T-cell (primary cell): Measurements from ENCODE around the gene LRRC4C. TPM values are rescaled to one million over a fixed set of nuclear protein-coding genes. Genes with fewer than 3 reads are reported as not detected.

Experiments used
- ATAC-seq, 4 experiments: fragments of 200-7000 bp in 3 of 4; fragments of 150-1000 bp in 1 of 4; cut with Tn5 transposase; replicated peaks in 1 of 4; 1 replicate in 3 of 4; 2 replicates in 1 of 4; pipeline ENCODE4 v1.10.0; 2021; ENCODE audit warnings: moderate library complexity in 3 of 4, mild to moderate bottlenecking in 2 of 4, moderate number of reproducible peaks in 1 of 4
- CTCF ChIA-PET, 2 donors: fragments of 300-600 bp; sonication (Branson Sonifier 250); formaldehyde crosslinking; loops; one replicate each; lab custom pipeline; 2022; ENCODE audit warnings: antibody characterized with exemption in 2 of 2; lab: Charles Lee
- POLR2A ChIA-PET, 2 donors: fragments of 300-600 bp; sonication (Branson Sonifier 250); formaldehyde crosslinking; loops; one replicate each; lab custom pipeline; 2022; ENCODE audit warnings: antibody characterized with exemption in 2 of 2; lab: Charles Lee
- DNase-seq, 35 experiments: peaks; one replicate each; pipeline versions ENCODE4 v3.0.0 to v3.0.0-alpha.2; 2013 to 2023
- H3K27ac ChIP-seq: one replicate; pipeline ENCODE4 v1.5.1; 2013; ENCODE audit warnings: low read length
- H3K27me3 ChIP-seq, 2 experiments: replicated peaks in 1 of 2; 1 replicate in 1 of 2; 2 replicates in 1 of 2; pipeline versions ENCODE4 v1.6.1 to v1.7.0; 2013; ENCODE audit warnings: low read length in 1 of 2, mixed read lengths in 1 of 2; ENCODE audit not compliant: control insufficient read depth in 2 of 2, insufficient read depth in 2 of 2; ENCODE audit errors: extremely low read depth in 1 of 2
- H3K36me3 ChIP-seq, 2 donors: 1 replicate in 1 of 2; 2 replicates in 1 of 2; pipeline versions ENCODE4 v1.6.1 to v1.7.0; 2013; ENCODE audit warnings: low read length in 1 of 2; ENCODE audit not compliant: control insufficient read depth in 2 of 2, insufficient read depth in 1 of 2; ENCODE audit errors: extremely low read depth in 1 of 2
- H3K4me1 ChIP-seq, 2 experiments: 1 replicate in 1 of 2; 2 replicates in 1 of 2; pipeline versions ENCODE4 v1.6.1 to v1.7.0; 2013; ENCODE audit warnings: low read length in 2 of 2, mixed read lengths in 1 of 2; ENCODE audit not compliant: insufficient read depth in 2 of 2, control insufficient read depth in 1 of 2; ENCODE audit errors: extremely low read depth in 1 of 2
- H3K4me3 ChIP-seq, 2 donors: 1 replicate in 1 of 2; 2 replicates in 1 of 2; pipeline versions ENCODE4 v1.5.1 to v1.7.0; 2013; ENCODE audit warnings: mild to moderate bottlenecking in 2 of 2, low read length in 1 of 2, moderate library complexity in 1 of 2; ENCODE audit not compliant: control insufficient read depth in 1 of 2; ENCODE audit errors: extremely low read depth in 1 of 2
- H3K9me3 ChIP-seq: 2 replicates; pipeline ENCODE4 v1.7.0; 2013
- H3K27ac Mint-ChIP-seq, 2 donors: one replicate each; pipeline ENCODE4 v1.8.0; 2020 to 2021; ENCODE audit warnings: mild to moderate bottlenecking in 2 of 2, mixed read lengths in 2 of 2
- H3K27me3 Mint-ChIP-seq, 2 donors: one replicate each; pipeline ENCODE4 v1.8.0; 2021 to 2022; ENCODE audit warnings: mixed read lengths in 2 of 2
- H3K36me3 Mint-ChIP-seq: one replicate; pipeline ENCODE4 v1.8.0; 2021; ENCODE audit warnings: mixed read lengths
- H3K4me1 Mint-ChIP-seq, 3 donors: one replicate each; pipeline ENCODE4 v1.8.0; 2020 to 2022; ENCODE audit warnings: mixed read lengths in 3 of 3, mild to moderate bottlenecking in 1 of 3
- H3K4me3 Mint-ChIP-seq, 3 donors: one replicate each; pipeline ENCODE4 v1.8.0; 2020 to 2022; ENCODE audit warnings: mild to moderate bottlenecking in 3 of 3, mixed read lengths in 3 of 3, moderate library complexity in 3 of 3
- H3K9me3 Mint-ChIP-seq, 3 donors: one replicate each; pipeline ENCODE4 v1.8.0; 2020 to 2022; ENCODE audit warnings: mixed read lengths in 3 of 3
- WGBS: methylation state at CpG from one replicate; pipeline ENCODE4 v1.1.5; 2013; ENCODE audit warnings: missing lambda C conversion rate; ENCODE audit not compliant: insufficient coverage; 5-methylcytosine and 5-hydroxymethylcytosine counted together
- total RNA-seq, 35 experiments: library from RNA in 6 of 35; stranded (reverse) in 6 of 35; fragments of 120-200 nt in 1 of 35; gene quantifications; one replicate each; pipeline versions ENCODE4 v1.2.1 to v1.2.4 and lab custom pipeline; 2013 to 2026

Gene LRRC4C
- total RNA-seq, 5 donors from 2014 or later (not counting 1 experiment from before 2014, with no cell fraction given): not detected

DNA sequence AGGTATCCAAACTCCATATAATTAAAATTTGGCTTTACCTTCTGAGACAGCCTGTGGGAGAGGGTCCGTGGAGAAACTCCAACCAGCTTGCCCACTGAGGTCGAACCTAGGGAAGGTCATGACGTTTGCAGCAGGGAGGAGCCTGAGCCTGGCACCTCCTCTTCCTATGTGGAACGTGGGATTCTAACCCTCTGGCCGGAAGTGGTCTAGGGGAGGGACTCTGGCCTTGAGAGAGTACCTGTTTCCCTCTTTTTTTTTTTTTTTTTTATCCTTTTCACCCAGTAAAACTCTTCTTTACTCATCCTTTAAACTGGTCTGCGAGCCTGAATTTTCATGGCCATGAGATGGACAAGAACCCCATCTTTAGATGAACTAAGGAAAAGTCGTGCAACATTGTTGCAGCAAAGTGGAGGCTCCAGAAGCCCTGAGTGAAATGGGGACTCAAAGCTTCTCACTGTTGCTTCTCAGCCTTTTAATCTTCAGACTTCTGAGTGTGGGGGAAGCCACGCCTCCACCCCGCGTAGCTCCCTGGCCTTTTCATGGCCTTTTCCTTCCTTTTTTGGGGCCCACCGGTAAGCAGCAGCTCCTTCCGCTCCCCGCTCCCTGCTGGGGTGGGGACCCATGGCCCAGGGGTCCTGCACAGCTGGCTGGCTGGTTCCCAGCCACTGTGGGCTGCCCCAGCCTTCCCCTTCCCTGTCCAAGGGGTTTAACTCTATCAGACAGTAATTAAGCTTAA lies 1359.9 kb downstream of the LRRC4C start:
- Histone ChIP-seq H3K9me3 (no peaks in the 10 kb centered on the region), H3K4me1 (no peaks in the 10 kb centered on the region), H3K27ac (no peak overlapping the region), H3K27me3 (no peaks in the 10 kb centered on the region), H3K4me3 (no peak overlapping the region), H3K36me3 (no peaks in the 10 kb centered on the region)
- POLR2A ChIA-PET: no interaction called here
- H3K4me1 Mint-ChIP-seq: no peaks in the 10 kb centered on the region
- H3K4me3 Mint-ChIP-seq: no peak overlapping the region
- 14% methylated on average over 8 of the region's 13 CpGs for WGBS
- no peaks in the 10 kb centered on the region for H3K27me3 Mint-ChIP-seq
- ATAC-seq (no peak), DNase-seq (no peak)
- peaks cover 0 to 22% (median 12%) of the 10 kb centered on the region in 3 donors for H3K9me3 Mint-ChIP-seq
- CTCF ChIA-PET: interaction anchor here in 1 of 2 donors (0.7 kb wide), 2 partner anchors 23 to 29 kb away, joined by 3 to 4 read pairs; no protein-coding TSS in a partner anchor
- H3K36me3 Mint-ChIP-seq: no peaks in the 10 kb centered on the region
- no peak overlapping the region for H3K27ac Mint-ChIP-seq

DNA sequence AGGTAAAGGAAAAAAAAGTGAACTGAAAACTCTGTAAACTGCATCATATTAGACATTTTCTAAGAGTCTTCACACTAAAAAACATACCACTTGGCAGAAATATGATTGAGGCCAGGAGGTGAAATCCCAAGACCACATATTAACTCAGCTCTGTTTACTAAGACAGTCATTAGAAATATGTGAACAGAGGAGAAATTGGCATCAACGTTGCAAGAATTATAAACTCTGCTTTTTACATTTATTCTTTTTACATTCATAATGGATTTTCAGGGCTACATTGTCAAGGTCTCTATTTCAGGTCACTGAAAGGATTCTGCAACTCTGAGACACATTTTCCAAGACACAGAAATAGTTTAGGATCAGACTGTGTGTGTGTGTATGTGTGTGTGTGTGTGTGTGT lies 1364.0 kb downstream of the LRRC4C start:
- peaks cover 4 to 18% (median 7%) of the 10 kb centered on the region in 3 donors for H3K9me3 Mint-ChIP-seq
- Histone ChIP-seq H3K36me3 (no peaks in the 10 kb centered on the region), H3K4me3 (no peak overlapping the region), H3K9me3 (no peaks in the 10 kb centered on the region), H3K27ac (no peak overlapping the region), H3K4me1 (no peaks in the 10 kb centered on the region), H3K27me3 (no peaks in the 10 kb centered on the region)
- ATAC-seq (no peak), DNase-seq (no peak)
- no peaks in the 10 kb centered on the region for H3K4me1 Mint-ChIP-seq
- ChIA-PET CTCF (no interaction called here), POLR2A (no interaction called here)
- H3K36me3 Mint-ChIP-seq: no peaks in the 10 kb centered on the region
- H3K27me3 Mint-ChIP-seq: no peaks in the 10 kb centered on the region
- no peak overlapping the region for H3K4me3 Mint-ChIP-seq
- H3K27ac Mint-ChIP-seq: no peak overlapping the region
- WGBS: no CpG with 5 or more reads among the region's 1 CpG

DNA sequence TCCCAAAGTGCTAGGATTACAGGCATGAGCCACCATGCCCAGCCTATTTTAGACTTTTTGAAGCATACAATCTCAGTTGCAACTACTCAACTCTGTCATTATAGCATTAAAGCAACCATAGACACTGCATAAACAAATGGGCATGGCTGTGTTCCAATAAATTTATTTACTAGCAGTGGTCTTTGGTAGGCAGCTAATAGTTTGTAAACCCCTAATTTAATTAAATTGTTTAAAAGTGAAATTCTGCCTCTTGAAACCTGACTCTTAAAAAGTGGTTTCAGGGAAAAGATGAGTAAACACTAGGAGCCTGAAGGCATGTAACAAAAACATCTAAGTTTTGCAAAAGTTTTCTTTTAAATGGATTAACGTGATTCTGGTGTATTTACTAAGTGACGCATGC lies 1364.5 kb downstream of the LRRC4C start:
- Histone ChIP-seq H3K27me3 (no peaks in the 10 kb centered on the region), H3K36me3 (no peaks in the 10 kb centered on the region), H3K9me3 (no peaks in the 10 kb centered on the region), H3K27ac (no peak overlapping the region), H3K4me1 (no peaks in the 10 kb centered on the region), H3K4me3 (no peak overlapping the region)
- POLR2A ChIA-PET: no interaction called here
- CTCF ChIA-PET: no interaction called here
- Mint-ChIP-seq H3K4me1 (no peaks in the 10 kb centered on the region), H3K9me3 (peaks cover 4 to 16% (median 7%) of the 10 kb centered on the region in 3 donors), H3K27ac (no peak overlapping the region), H3K4me3 (no peak overlapping the region), H3K27me3 (no peaks in the 10 kb centered on the region), H3K36me3 (no peaks in the 10 kb centered on the region)
- no CpG with 5 or more reads among the region's 2 CpGs for WGBS
- no peak for ATAC-seq
- no peak for DNase-seq

DNA sequence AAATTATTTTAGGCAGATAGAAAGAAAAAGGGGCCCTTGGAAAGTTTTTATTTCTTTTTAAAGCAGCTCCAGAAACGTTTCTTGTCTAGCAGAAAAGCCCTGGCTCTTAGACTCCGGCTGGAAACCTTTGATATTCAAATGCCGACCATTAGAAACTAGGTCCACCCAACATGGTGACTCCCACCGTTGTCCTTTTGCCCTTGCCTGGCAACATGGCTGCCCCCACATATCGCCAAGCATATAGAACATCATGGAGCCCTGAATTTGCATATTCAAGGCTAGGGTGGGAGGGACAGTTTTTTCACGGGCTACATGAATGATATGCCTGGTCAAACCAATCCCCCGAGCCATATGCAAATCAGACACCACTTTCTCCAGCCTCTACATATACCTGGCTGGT lies 1379.0 kb downstream of the LRRC4C start:
- 71% methylated on average over 3 of the region's 7 CpGs for WGBS
- no peak overlapping the region for H3K4me3 ChIP-seq
- H3K4me1 ChIP-seq: no peaks in the 10 kb centered on the region
- ChIA-PET CTCF (no interaction called here), POLR2A (no interaction called here)
- no peaks in the 10 kb centered on the region for H3K9me3 ChIP-seq
- no peak overlapping the region for H3K27ac ChIP-seq
- no peaks in the 10 kb centered on the region for H3K36me3 ChIP-seq
- Mint-ChIP-seq H3K4me3 (no peak overlapping the region), H3K4me1 (no peaks in the 10 kb centered on the region), H3K27ac (no peak overlapping the region), H3K9me3 (peaks cover 22 to 28% (median 25%) of the 10 kb centered on the region in 3 donors), H3K36me3 (no peaks in the 10 kb centered on the region), H3K27me3 (no peaks in the 10 kb centered on the region)
- no peak for ATAC-seq
- no peak for DNase-seq
- no peaks in the 10 kb centered on the region for H3K27me3 ChIP-seq
